HG03558 (cell line): ENCODE measurements around the gene PRKN.

Experiments used
- ATAC-seq: cut with Tn5 transposase; IDR thresholded peaks from one replicate; pipeline ENCODE4 v1.9.1; 2021; ENCODE audit warnings: moderate number of reproducible peaks; ENCODE audit not compliant: unreplicated experiment; ENCODE audit errors: extremely low read depth

Gene PRKN

GRCh38 chr6:161667957-161668356, 1059.6 kb downstream of the PRKN start:
- ATAC-seq: no peak

GRCh38 chr6:161663682-161664081, 1063.9 kb downstream of the PRKN start:
- no peak for ATAC-seq

- ATAC-seq: no peak
These were observed 1066.6 kb downstream of the PRKN start for GRCh38 chr6:161660666-161661571.

- no peak for ATAC-seq
These were observed 1069.4 kb downstream of the PRKN start for GRCh38 chr6:161658211-161658610.

GRCh38 chr6:161654209-161654608, 1073.4 kb downstream of the PRKN start:
- ATAC-seq: no peak

GRCh38 chr6:161651949-161652348, 1075.6 kb downstream of the PRKN start:
- ATAC-seq: no peak

- no peak for ATAC-seq
These were observed 1077.7 kb downstream of the PRKN start for GRCh38 chr6:161649841-161650240.

- ATAC-seq: no peak
These were observed 1078.5 kb downstream of the PRKN start for GRCh38 chr6:161649068-161649467.

- no peak for ATAC-seq
These were observed 1080.3 kb downstream of the PRKN start for GRCh38 chr6:161647234-161647633.

GRCh38 chr6:161644521-161644920, 1083.0 kb downstream of the PRKN start:
- ATAC-seq: no peak

- ATAC-seq: no peak
These were observed 1086.4 kb downstream of the PRKN start for GRCh38 chr6:161641175-161641574.

GRCh38 chr6:161639772-161640171, 1087.8 kb downstream of the PRKN start:
- ATAC-seq: no peak

- ATAC-seq: no peak
These were observed 1089.9 kb downstream of the PRKN start for GRCh38 chr6:161637658-161638057.

GRCh38 chr6:161636882-161637430, 1090.6 kb downstream of the PRKN start:
- no peak for ATAC-seq

- ATAC-seq: no peak
These were observed 1091.6 kb downstream of the PRKN start for GRCh38 chr6:161635975-161636374.

- no peak for ATAC-seq
These were observed 1092.7 kb downstream of the PRKN start for GRCh38 chr6:161634916-161635315.

GRCh38 chr6:161631676-161632194, 1095.8 kb downstream of the PRKN start:
- ATAC-seq: no peak

- no peak for ATAC-seq
These were observed 1096.9 kb downstream of the PRKN start for GRCh38 chr6:161630674-161631073.

- ATAC-seq: no peak
These were observed 1101.4 kb downstream of the PRKN start for GRCh38 chr6:161626132-161626676.

- no peak for ATAC-seq
These were observed 1103.5 kb downstream of the PRKN start for GRCh38 chr6:161624111-161624510.

- ATAC-seq: no peak
These were observed 1104.8 kb downstream of the PRKN start for GRCh38 chr6:161622779-161623178.
